IPS-15b (cell line): ENCODE measurements around the gene PRSS50.

Experiments used
- H3K27me3 ChIP-seq: one replicate; pipeline ENCODE4 v1.6.1; 2013; ENCODE audit warnings: low read length; ENCODE audit not compliant: control insufficient read depth, insufficient read depth
- H3K36me3 ChIP-seq: one replicate; pipeline ENCODE4 v1.6.1; 2013; ENCODE audit warnings: low read length; ENCODE audit not compliant: control insufficient read depth, insufficient read depth
- H3K4me1 ChIP-seq: one replicate; pipeline ENCODE4 v1.6.1; 2013; ENCODE audit warnings: mild to moderate bottlenecking, low read length; ENCODE audit not compliant: control insufficient read depth, insufficient read depth
- H3K4me3 ChIP-seq: one replicate; pipeline ENCODE4 v1.5.1; 2013; ENCODE audit warnings: low read depth, low read length
- H3K9ac ChIP-seq: one replicate; pipeline ENCODE4 v1.6.1; 2013; ENCODE audit warnings: low read depth, mild to moderate bottlenecking, low read length
- H3K9me3 ChIP-seq: one replicate; pipeline ENCODE4 v1.6.1; 2013; ENCODE audit warnings: mild to moderate bottlenecking, low read length; ENCODE audit not compliant: control insufficient read depth, insufficient read depth

The PRSS50 gene

GRCh38 chr3:46711760-46712159, 5.9 kb downstream of the PRSS50 start:
- Histone ChIP-seq H3K9me3 (no peaks in the 10 kb centered on the region), H3K9ac (no peak overlapping the region), H3K4me1 (no peaks in the 10 kb centered on the region), H3K27me3 (no peaks in the 10 kb centered on the region), H3K36me3 (no peaks in the 10 kb centered on the region), H3K4me3 (no peak overlapping the region)

- Histone ChIP-seq H3K36me3 (no peaks in the 10 kb centered on the region), H3K9me3 (no peaks in the 10 kb centered on the region), H3K4me3 (no peak overlapping the region), H3K9ac (no peak overlapping the region), H3K27me3 (no peaks in the 10 kb centered on the region), H3K4me1 (no peaks in the 10 kb centered on the region)
These were observed 6.4 kb downstream of the PRSS50 start for GRCh38 chr3:46711305-46711704.

GRCh38 chr3:46710671-46711295, 6.9 kb downstream of the PRSS50 start:
- no peak overlapping the region for H3K4me3 ChIP-seq
- H3K9ac ChIP-seq: no peak overlapping the region
- H3K36me3 ChIP-seq: no peaks in the 10 kb centered on the region
- H3K27me3 ChIP-seq: no peaks in the 10 kb centered on the region
- H3K9me3 ChIP-seq: no peaks in the 10 kb centered on the region
- H3K4me1 ChIP-seq: no peaks in the 10 kb centered on the region

- Histone ChIP-seq H3K27me3 (no peaks in the 10 kb centered on the region), H3K36me3 (no peaks in the 10 kb centered on the region), H3K9me3 (no peaks in the 10 kb centered on the region), H3K4me1 (no peaks in the 10 kb centered on the region), H3K4me3 (no peak overlapping the region), H3K9ac (no peak overlapping the region)
These were observed 7.4 kb downstream of the PRSS50 start for GRCh38 chr3:46710229-46710628.

GRCh38 chr3:46709721-46710120, 7.9 kb downstream of the PRSS50 start:
- Histone ChIP-seq H3K9me3 (no peaks in the 10 kb centered on the region), H3K4me1 (no peaks in the 10 kb centered on the region), H3K9ac (no peak overlapping the region), H3K4me3 (no peak overlapping the region), H3K36me3 (no peaks in the 10 kb centered on the region), H3K27me3 (no peaks in the 10 kb centered on the region)

- H3K4me1 ChIP-seq: no peaks in the 10 kb centered on the region
- H3K27me3 ChIP-seq: no peaks in the 10 kb centered on the region
- H3K9me3 ChIP-seq: no peaks in the 10 kb centered on the region
These were observed 8.5 kb downstream of the PRSS50 start for GRCh38 chr3:46709157-46709654.

GRCh38 chr3:46708401-46709156, 9.1 kb downstream of the PRSS50 start:
- no peak overlapping the region for H3K4me3 ChIP-seq
- no peaks in the 10 kb centered on the region for H3K9me3 ChIP-seq
- H3K36me3 ChIP-seq: no peaks in the 10 kb centered on the region
- H3K9ac ChIP-seq: no peak overlapping the region
- H3K27me3 ChIP-seq: peaks cover 3% of the 10 kb centered on the region
- H3K4me1 ChIP-seq: no peaks in the 10 kb centered on the region

More at GRCh38 chr3:46709157-46709654, 8.5 kb downstream of the PRSS50 start:
- H3K36me3 ChIP-seq: no peaks in the 10 kb centered on the region
- no peak overlapping the region for H3K4me3 ChIP-seq
- H3K9ac ChIP-seq: no peak overlapping the region

- H3K4me3 ChIP-seq: no peak overlapping the region
- H3K36me3 ChIP-seq: no peaks in the 10 kb centered on the region
- H3K9me3 ChIP-seq: no peaks in the 10 kb centered on the region
- no peak overlapping the region for H3K9ac ChIP-seq
- no peaks in the 10 kb centered on the region for H3K4me1 ChIP-seq
- peaks cover 4% of the 10 kb centered on the region for H3K27me3 ChIP-seq
These were observed 10.1 kb downstream of the PRSS50 start for GRCh38 chr3:46707601-46708011.

GRCh38 chr3:46706771-46707582, 10.7 kb downstream of the PRSS50 start:
- Histone ChIP-seq H3K4me3 (no peak overlapping the region), H3K9me3 (no peaks in the 10 kb centered on the region), H3K27me3 (peaks cover 8% of the 10 kb centered on the region), H3K9ac (no peak overlapping the region), H3K36me3 (no peaks in the 10 kb centered on the region), H3K4me1 (no peaks in the 10 kb centered on the region)

- Histone ChIP-seq H3K4me1 (peaks cover 4% of the 10 kb centered on the region), H3K36me3 (no peaks in the 10 kb centered on the region), H3K4me3 (no peak overlapping the region), H3K27me3 (peaks cover 13% of the 10 kb centered on the region), H3K9me3 (no peaks in the 10 kb centered on the region), H3K9ac (no peak overlapping the region)
These were observed 11.7 kb downstream of the PRSS50 start for GRCh38 chr3:46705751-46706552.

- no peaks in the 10 kb centered on the region for H3K9me3 ChIP-seq
These were observed 12.6 kb downstream of the PRSS50 start for GRCh38 chr3:46705022-46705530.

More at GRCh38 chr3:46705022-46705530, 12.6 kb downstream of the PRSS50 start:
- no peak overlapping the region for H3K9ac ChIP-seq
- H3K4me1 ChIP-seq: peaks cover 4% of the 10 kb centered on the region
- H3K27me3 ChIP-seq: peaks cover 17% of the 10 kb centered on the region
- H3K4me3 ChIP-seq: no peak overlapping the region
- no peaks in the 10 kb centered on the region for H3K36me3 ChIP-seq
